HEK293 (cell line): ENCODE results near the gene NUMB.
"Not testable (repeated sequence)": the region's sequence is repeated elsewhere in the genome, so short reads cannot be mapped to it uniquely, and the experiment has no call there.

Experiments
- CTCF ChIA-PET: fragments of 350-600 bp; formaldehyde crosslinking; extraction: SDS; loops from one replicate; lab custom pipeline; 2021; ENCODE audit warnings: antibody characterized with exemption; lab: Yijun Ruan, JAX
- POLR2A ChIA-PET: fragments of 300-600 bp; formaldehyde crosslinking; extraction: SDS; loops from one replicate; lab custom pipeline; 2020; ENCODE audit warnings: antibody characterized with exemption, inconsistent platforms; lab: Yijun Ruan, JAX
- H3K27ac ChIP-seq: fragments of 200-500 bp; sonication (Bioruptor generic); 2 replicates; pipeline ENCODE4 v1.5.1; 2014; ENCODE audit warnings: low read depth, low read length, control low read depth, inconsistent platforms; ENCODE audit errors: extremely low read depth
- H3K36me3 ChIP-seq, 2 experiments: fragments of 200-500 bp in 1 of 2; sonication (Bioruptor generic) in 1 of 2; 1 replicate in 1 of 2; 2 replicates in 1 of 2; pipeline ENCODE4 v1.5.1; 2014 to 2017; ENCODE audit warnings: inconsistent platforms in 2 of 2, low read length in 2 of 2; ENCODE audit not compliant: control insufficient read depth in 2 of 2, insufficient read depth in 1 of 2
- H3K4me1 ChIP-seq: fragments of 200-500 bp; sonication (Bioruptor generic); 2 replicates; pipeline ENCODE4 v1.5.1; 2014; ENCODE audit warnings: mild to moderate bottlenecking, low read length, inconsistent platforms; ENCODE audit not compliant: control insufficient read depth, insufficient read depth
- H3K4me3 ChIP-seq: 2 replicates; pipeline ENCODE4 v1.5.1; 2011; ENCODE audit warnings: low read depth, mild to moderate bottlenecking, control low read depth, low read length, moderate library complexity
- H3K9me3 ChIP-seq: fragments of 200-500 bp; sonication (Bioruptor generic); 2 replicates; pipeline ENCODE4 v1.5.1; 2014; ENCODE audit warnings: low read depth, low read length, inconsistent platforms; ENCODE audit not compliant: control insufficient read depth, insufficient read depth
- BCL11B ChIP-seq: fragments of 450-650 bp; formaldehyde crosslinking; IDR thresholded peaks from 2 replicates; pipeline ENCODE4 v1.5.1; 2016; ENCODE audit warnings: low read depth, missing biosample characterization, missing genetic modification characterization
- HOXC10 ChIP-seq: sonication (generic); formaldehyde crosslinking; IDR thresholded peaks from 2 replicates; pipeline ENCODE4 v1.8.1; 2023; ENCODE audit warnings: mild to moderate bottlenecking, missing genetic modification reagents
- KLF9 ChIP-seq: fragments of 450-650 bp; formaldehyde crosslinking; IDR thresholded peaks from 2 replicates; pipeline ENCODE4 v1.5.1; 2016; ENCODE audit warnings: missing biosample characterization, missing genetic modification characterization, low read depth
- OSR2 ChIP-seq: fragments of 450-650 bp; formaldehyde crosslinking; IDR thresholded peaks from 2 replicates; pipeline ENCODE4 v1.5.1; 2016; ENCODE audit warnings: missing biosample characterization, missing genetic modification characterization
- SP3 ChIP-seq: fragments of 450-650 bp; formaldehyde crosslinking; IDR thresholded peaks from 2 replicates; pipeline ENCODE4 v1.5.1; 2016; ENCODE audit warnings: missing biosample characterization, missing genetic modification characterization
- YY1 ChIP-seq: fragments of 450-650 bp; formaldehyde crosslinking; IDR thresholded peaks from 2 replicates; pipeline ENCODE4 v1.5.1; 2018; ENCODE audit warnings: missing biosample characterization, missing genetic modification characterization
- ZNF23 ChIP-seq: fragments of 450-650 bp; formaldehyde crosslinking; IDR thresholded peaks from 2 replicates; pipeline ENCODE4 v1.5.1; 2016; ENCODE audit warnings: missing biosample characterization, missing genetic modification characterization, borderline replicate concordance
- ZNF274 ChIP-seq, 2 experiments: fragments of 200-500 bp in 1 of 2; fragments of 450-650 bp in 1 of 2; sonication (Bioruptor generic) in 1 of 2; formaldehyde crosslinking in 1 of 2; IDR thresholded peaks; 2 replicates each; pipeline versions ENCODE4 v1.5.1 to v1.6.1; 2014 to 2016; ENCODE audit warnings: borderline replicate concordance in 1 of 2, inconsistent platforms in 1 of 2, low read length in 1 of 2, missing biosample characterization in 1 of 2, missing genetic modification characterization in 1 of 2
- ZNF366 ChIP-seq: fragments of 450-650 bp; formaldehyde crosslinking; conservative IDR thresholded peaks from 2 replicates; pipeline ENCODE4 v1.5.1; 2016; ENCODE audit warnings: missing biosample characterization, missing genetic modification characterization
- ZNF544 ChIP-seq: fragments of 450-650 bp; formaldehyde crosslinking; IDR thresholded peaks from 2 replicates; pipeline ENCODE4 v1.5.0; 2017; ENCODE audit warnings: missing biosample characterization, missing genetic modification characterization
- ZNF560 ChIP-seq: fragments of 450-650 bp; formaldehyde crosslinking; IDR thresholded peaks from 2 replicates; pipeline ENCODE4 v1.5.1; 2017; ENCODE audit warnings: missing biosample characterization, missing genetic modification characterization, borderline replicate concordance
- ZNF776 ChIP-seq: fragments of 450-650 bp; formaldehyde crosslinking; IDR thresholded peaks from 2 replicates; pipeline ENCODE4 v1.5.0; 2017; ENCODE audit warnings: missing biosample characterization, missing genetic modification characterization, borderline replicate concordance
- TF ChIP-seq, protein P1 (sequence below): fragments of 450-650 bp; formaldehyde crosslinking; IDR thresholded peaks from 2 replicates; pipeline ENCODE4 v1.5.1; 2017; ENCODE audit warnings: missing biosample characterization, mild to moderate bottlenecking, missing genetic modification characterization, moderate library complexity
- TF ChIP-seq, protein P2 (sequence below): fragments of 450-650 bp; IDR thresholded peaks from 2 replicates; pipeline ENCODE4 v1.5.1; 2018; ENCODE audit warnings: missing biosample characterization, missing genetic modification characterization
- TF ChIP-seq, protein P3 (sequence below): fragments of 450-650 bp; formaldehyde crosslinking; IDR thresholded peaks from 2 replicates; pipeline ENCODE4 v1.5.1; 2017; ENCODE audit warnings: missing biosample characterization, missing genetic modification characterization
- TF ChIP-seq, protein P4 (sequence below): fragments of 450-650 bp; formaldehyde crosslinking; IDR thresholded peaks from 2 replicates; pipeline ENCODE4 v1.5.1; 2016; ENCODE audit warnings: missing biosample characterization, missing genetic modification characterization

The NUMB gene

DNA sequence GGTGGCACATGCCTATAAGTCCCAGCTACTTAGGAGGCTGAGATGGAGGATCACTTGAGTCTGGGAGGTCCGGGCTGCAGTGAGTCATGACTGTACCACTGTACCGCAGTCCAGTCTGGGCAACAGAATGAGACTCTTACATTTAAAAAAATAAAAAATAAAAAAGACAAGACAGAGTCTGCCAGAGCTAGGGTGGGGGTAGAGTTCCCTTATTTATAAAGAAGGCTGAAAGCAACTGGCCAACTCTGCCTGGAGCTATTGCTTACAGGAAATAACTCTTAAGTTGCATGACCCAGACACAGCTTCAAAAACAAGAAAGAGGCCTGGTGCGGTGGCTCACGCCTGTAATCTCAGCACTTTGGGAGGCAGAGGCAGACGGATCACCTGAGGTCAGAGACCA is 31.5 kb downstream of the NUMB start (continued):
- no peak for TF ChIP-seq ZNF366 (tag by site-specific recombination)
- TF ChIP-seq, all 188 proteins: peak for 0

DNA sequence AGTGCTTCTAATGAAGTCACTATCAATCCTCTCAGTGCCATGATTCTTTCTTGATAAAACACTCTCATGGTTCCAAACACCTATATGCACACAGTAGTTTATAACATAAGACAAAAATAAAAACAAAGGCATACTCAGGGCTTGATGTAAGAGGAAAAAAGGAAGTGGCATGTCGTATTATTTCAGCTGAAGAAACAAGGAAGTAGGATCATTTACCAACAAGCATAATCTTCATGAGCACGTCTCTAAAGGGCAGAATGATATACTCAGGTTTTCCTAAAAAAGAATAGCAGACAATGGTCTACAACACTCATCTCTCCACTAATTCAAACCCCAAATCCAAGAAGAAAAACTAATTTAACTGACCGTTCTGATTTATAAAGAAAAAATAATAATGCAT is 33.9 kb downstream of the NUMB start:
- Histone ChIP-seq H3K27ac (no peak overlapping the region), H3K9me3 (no peaks in the 10 kb centered on the region), H3K4me1 (peaks cover 11% of the 10 kb centered on the region), H3K4me3 (no peak overlapping the region), H3K36me3 (peaks cover 4 to 8% of the 10 kb centered on the region in 2 experiments; a peak in 2 of 3 replicates)
- TF ChIP-seq HOXC10 (CRISPR knock-in tag) = no peak
- no peak for TF ChIP-seq ZNF544 (tag by site-specific recombination)
- no peak for TF ChIP-seq ZNF23 (tag by site-specific recombination)
- no peak for TF ChIP-seq ZNF560 (tag by site-specific recombination)
- TF ChIP-seq SP3 (tag by site-specific recombination) = no peak
- TF ChIP-seq, protein P1, sequence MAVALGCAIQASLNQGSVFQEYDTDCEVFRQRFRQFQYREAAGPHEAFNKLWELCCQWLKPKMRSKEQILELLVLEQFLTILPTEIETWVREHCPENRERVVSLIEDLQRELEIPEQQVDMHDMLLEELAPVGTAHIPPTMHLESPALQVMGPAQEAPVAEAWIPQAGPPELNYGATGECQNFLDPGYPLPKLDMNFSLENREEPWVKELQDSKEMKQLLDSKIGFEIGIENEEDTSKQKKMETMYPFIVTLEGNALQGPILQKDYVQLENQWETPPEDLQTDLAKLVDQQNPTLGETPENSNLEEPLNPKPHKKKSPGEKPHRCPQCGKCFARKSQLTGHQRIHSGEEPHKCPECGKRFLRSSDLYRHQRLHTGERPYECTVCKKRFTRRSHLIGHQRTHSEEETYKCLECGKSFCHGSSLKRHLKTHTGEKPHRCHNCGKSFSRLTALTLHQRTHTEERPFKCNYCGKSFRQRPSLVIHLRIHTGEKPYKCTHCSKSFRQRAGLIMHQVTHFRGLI (tag by site-specific recombination) = no peak
- no peak for TF ChIP-seq YY1 (tag by site-specific recombination)
- TF ChIP-seq OSR2 (tag by site-specific recombination) = no peak
- no peak for TF ChIP-seq BCL11B
- TF ChIP-seq KLF9 (tag by site-specific recombination) = no peak
- TF ChIP-seq ZNF776 (tag by site-specific recombination) = no peak
- no peak for TF ChIP-seq ZNF274 (IDR thresholded peaks at IDR 0.05; ENCODE audit: low read length)
- TF ChIP-seq ZNF274 (tag by site-specific recombination; IDR thresholded peaks at IDR 0.05; ENCODE audit: borderline replicate concordance) = no peak
- ChIA-PET CTCF (no interaction called here), POLR2A (no interaction called here)

DNA sequence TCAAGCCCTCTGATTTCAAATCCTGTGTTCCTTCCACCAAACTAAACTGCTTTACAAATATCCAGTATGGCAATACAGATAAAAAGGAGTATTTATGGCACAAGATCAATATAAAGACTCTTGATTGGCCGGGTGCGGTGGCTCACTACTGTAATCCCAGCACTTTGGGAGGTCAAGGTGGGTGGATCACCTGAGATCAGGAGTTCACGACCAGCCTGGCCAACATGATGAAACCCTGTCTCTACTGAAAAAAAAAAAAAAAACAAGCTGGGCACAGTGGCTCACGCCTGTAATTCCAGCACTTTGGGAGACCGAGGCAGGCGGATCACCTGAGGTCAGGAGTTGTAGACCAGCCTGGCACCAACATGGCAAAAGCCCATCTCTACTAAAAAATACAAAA is 35.3 kb downstream of the NUMB start:
- ChIA-PET CTCF (interaction anchor here (0.7 kb wide), 1 partner anchor 68 kb away, joined by 7 read pairs; no protein-coding TSS in a partner anchor), POLR2A (interaction anchor here (0.6 kb wide), 1 partner anchor 21 kb away, joined by 3 read pairs; no protein-coding TSS in a partner anchor)
- not testable (repeated sequence) for H3K27ac ChIP-seq, H3K4me3 ChIP-seq, H3K36me3 ChIP-seq, H3K4me1 ChIP-seq, H3K9me3 ChIP-seq

DNA sequence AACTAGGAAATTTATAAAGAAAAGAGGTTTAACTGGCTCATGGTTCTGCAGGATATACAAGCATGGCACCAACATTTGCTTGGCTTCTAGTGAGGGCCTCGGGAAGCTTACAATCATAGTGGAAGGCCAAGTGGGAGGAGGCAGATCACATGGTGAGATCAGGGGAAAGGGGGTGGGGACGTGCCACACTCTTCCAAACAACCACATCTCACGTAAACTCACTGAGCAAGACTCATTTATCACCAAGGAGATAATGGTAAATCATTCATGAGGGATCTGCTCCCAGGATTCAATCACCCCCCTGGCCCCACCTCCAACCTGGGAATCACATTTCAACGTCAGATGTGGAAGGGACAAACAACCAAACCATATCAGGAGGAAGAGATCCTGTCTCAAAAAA is 35.8 kb downstream of the NUMB start:
- Histone ChIP-seq H3K27ac (no peak overlapping the region), H3K4me3 (no peak overlapping the region), H3K4me1 (peaks cover 8% of the 10 kb centered on the region), H3K36me3 (peaks cover 4 to 8% of the 10 kb centered on the region in 2 experiments; a peak in 2 of 3 replicates), H3K9me3 (no peaks in the 10 kb centered on the region)
- TF ChIP-seq, protein P2, sequence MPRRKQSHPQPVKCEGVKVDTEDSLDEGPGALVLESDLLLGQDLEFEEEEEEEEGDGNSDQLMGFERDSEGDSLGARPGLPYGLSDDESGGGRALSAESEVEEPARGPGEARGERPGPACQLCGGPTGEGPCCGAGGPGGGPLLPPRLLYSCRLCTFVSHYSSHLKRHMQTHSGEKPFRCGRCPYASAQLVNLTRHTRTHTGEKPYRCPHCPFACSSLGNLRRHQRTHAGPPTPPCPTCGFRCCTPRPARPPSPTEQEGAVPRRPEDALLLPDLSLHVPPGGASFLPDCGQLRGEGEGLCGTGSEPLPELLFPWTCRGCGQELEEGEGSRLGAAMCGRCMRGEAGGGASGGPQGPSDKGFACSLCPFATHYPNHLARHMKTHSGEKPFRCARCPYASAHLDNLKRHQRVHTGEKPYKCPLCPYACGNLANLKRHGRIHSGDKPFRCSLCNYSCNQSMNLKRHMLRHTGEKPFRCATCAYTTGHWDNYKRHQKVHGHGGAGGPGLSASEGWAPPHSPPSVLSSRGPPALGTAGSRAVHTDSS (tag by site-specific recombination) = no peak
- TF ChIP-seq, protein P3, sequence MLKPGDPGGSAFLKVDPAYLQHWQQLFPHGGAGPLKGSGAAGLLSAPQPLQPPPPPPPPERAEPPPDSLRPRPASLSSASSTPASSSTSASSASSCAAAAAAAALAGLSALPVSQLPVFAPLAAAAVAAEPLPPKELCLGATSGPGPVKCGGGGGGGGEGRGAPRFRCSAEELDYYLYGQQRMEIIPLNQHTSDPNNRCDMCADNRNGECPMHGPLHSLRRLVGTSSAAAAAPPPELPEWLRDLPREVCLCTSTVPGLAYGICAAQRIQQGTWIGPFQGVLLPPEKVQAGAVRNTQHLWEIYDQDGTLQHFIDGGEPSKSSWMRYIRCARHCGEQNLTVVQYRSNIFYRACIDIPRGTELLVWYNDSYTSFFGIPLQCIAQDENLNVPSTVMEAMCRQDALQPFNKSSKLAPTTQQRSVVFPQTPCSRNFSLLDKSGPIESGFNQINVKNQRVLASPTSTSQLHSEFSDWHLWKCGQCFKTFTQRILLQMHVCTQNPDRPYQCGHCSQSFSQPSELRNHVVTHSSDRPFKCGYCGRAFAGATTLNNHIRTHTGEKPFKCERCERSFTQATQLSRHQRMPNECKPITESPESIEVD (tag by site-specific recombination) = no peak
- TF ChIP-seq HOXC10 (CRISPR knock-in tag) = no peak
- TF ChIP-seq, protein P4, sequence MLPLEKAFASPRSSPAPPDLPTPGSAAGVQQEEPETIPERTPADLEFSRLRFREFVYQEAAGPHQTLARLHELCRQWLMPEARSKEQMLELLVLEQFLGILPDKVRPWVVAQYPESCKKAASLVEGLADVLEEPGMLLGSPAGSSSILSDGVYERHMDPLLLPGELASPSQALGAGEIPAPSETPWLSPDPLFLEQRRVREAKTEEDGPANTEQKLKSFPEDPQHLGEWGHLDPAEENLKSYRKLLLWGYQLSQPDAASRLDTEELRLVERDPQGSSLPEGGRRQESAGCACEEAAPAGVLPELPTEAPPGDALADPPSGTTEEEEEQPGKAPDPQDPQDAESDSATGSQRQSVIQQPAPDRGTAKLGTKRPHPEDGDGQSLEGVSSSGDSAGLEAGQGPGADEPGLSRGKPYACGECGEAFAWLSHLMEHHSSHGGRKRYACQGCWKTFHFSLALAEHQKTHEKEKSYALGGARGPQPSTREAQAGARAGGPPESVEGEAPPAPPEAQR (tag by site-specific recombination) = no peak
- POLR2A ChIA-PET = interaction anchor here (0.8 kb wide), 1 partner anchor 21 kb away, joined by 3 read pairs; no protein-coding TSS in a partner anchor
- CTCF ChIA-PET = interaction anchor here (0.7 kb wide), 1 partner anchor 67 kb away, joined by 7 read pairs; no protein-coding TSS in a partner anchor
